ENCODE results near the gene CHURC1. TPM values are rescaled to one million over a fixed set of nuclear protein-coding genes. Genes with fewer than 3 reads are reported as not detected.

The CHURC1 gene
- total RNA-seq, 4 donors from 2014 or later: 50.9 to 93.8 (median 87.7) TPM

GRCh38 chr14:64868841-64869240 lies 45.4 kb upstream of the CHURC1 start:
- no peak overlapping the region for H3K27ac ChIP-seq
- WGBS: 23% methylated on average over 1 of the region's 1 CpG
- H3K4me1 ChIP-seq: no peaks in the 10 kb centered on the region
- no peaks in the 10 kb centered on the region for H3K9me3 ChIP-seq
- peaks cover 2% of the 10 kb centered on the region for H3K27me3 ChIP-seq
- H3K36me3 ChIP-seq: no peaks in the 10 kb centered on the region
- DNase-seq (ENCODE audit: low spot score in 2 of 2): no peak
- no peak overlapping the region for H3K4me3 ChIP-seq
- TF ChIP-seq POLR2AphosphoS5 (IDR thresholded peaks at IDR 0.05) (no peak), EP300 (IDR thresholded peaks at IDR 0.05) (no peak), POLR2A (IDR thresholded peaks at IDR 0.05) (no peak), CTCF (IDR thresholded peaks at IDR 0.05) (no peak)

GRCh38 chr14:64870160-64870559 lies 44.1 kb upstream of the CHURC1 start:
- DNase-seq (ENCODE audit: low spot score in 2 of 2): no peak
- Histone ChIP-seq H3K9me3 (no peaks in the 10 kb centered on the region), H3K4me1 (no peaks in the 10 kb centered on the region), H3K36me3 (no peaks in the 10 kb centered on the region), H3K27ac (no peak overlapping the region), H3K4me3 (no peak overlapping the region), H3K27me3 (peaks cover 2% of the 10 kb centered on the region)
- 61% methylated on average over 2 of the region's 2 CpGs for WGBS
- TF ChIP-seq POLR2AphosphoS5 (IDR thresholded peaks at IDR 0.05): no peak
- TF ChIP-seq POLR2A (IDR thresholded peaks at IDR 0.05): no peak
- no peak for TF ChIP-seq CTCF (IDR thresholded peaks at IDR 0.05)
- no peak for TF ChIP-seq EP300 (IDR thresholded peaks at IDR 0.05)

- TF ChIP-seq POLR2AphosphoS5 (IDR thresholded peaks at IDR 0.05): no peak
- TF ChIP-seq POLR2A (IDR thresholded peaks at IDR 0.05): no peak
- no peak for TF ChIP-seq EP300 (IDR thresholded peaks at IDR 0.05)
- no peak for TF ChIP-seq CTCF (IDR thresholded peaks at IDR 0.05)
- no peak overlapping the region for H3K4me3 ChIP-seq
- H3K27ac ChIP-seq: no peak overlapping the region
- DNase-seq (ENCODE audit: low spot score in 2 of 2): no peak
- 84% methylated on average over 2 of the region's 2 CpGs for WGBS
- no peaks in the 10 kb centered on the region for H3K36me3 ChIP-seq
- H3K4me1 ChIP-seq: no peaks in the 10 kb centered on the region
- no peaks in the 10 kb centered on the region for H3K9me3 ChIP-seq
- H3K27me3 ChIP-seq: peaks cover 2% of the 10 kb centered on the region
These were observed 42.9 kb upstream of the CHURC1 start for GRCh38 chr14:64871344-64871743.

GRCh38 chr14:64873506-64874219 lies 40.6 kb upstream of the CHURC1 start:
- TF ChIP-seq EP300 (IDR thresholded peaks at IDR 0.05) (no peak), CTCF (IDR thresholded peaks at IDR 0.05) (no peak), POLR2A (IDR thresholded peaks at IDR 0.05) (no peak), POLR2AphosphoS5 (IDR thresholded peaks at IDR 0.05) (no peak)
- Histone ChIP-seq H3K36me3 (no peaks in the 10 kb centered on the region), H3K9me3 (no peaks in the 10 kb centered on the region), H3K4me3 (no peak overlapping the region), H3K27ac (no peak overlapping the region), H3K27me3 (peaks cover 12% of the 10 kb centered on the region), H3K4me1 (no peaks in the 10 kb centered on the region)
- WGBS: 97% methylated on average over 3 of the region's 3 CpGs
- DNase-seq (ENCODE audit: low spot score in 2 of 2): no peak

GRCh38 chr14:64875350-64875749 lies 38.9 kb upstream of the CHURC1 start:
- Histone ChIP-seq H3K36me3 (no peaks in the 10 kb centered on the region), H3K4me1 (peaks cover 15% of the 10 kb centered on the region), H3K4me3 (no peak overlapping the region), H3K9me3 (no peaks in the 10 kb centered on the region), H3K27ac (no peak overlapping the region), H3K27me3 (peaks cover 27% of the 10 kb centered on the region)
- 60% methylated on average over 4 of the region's 4 CpGs for WGBS
- TF ChIP-seq POLR2AphosphoS5 (IDR thresholded peaks at IDR 0.05) (no peak), CTCF (IDR thresholded peaks at IDR 0.05) (no peak), EP300 (IDR thresholded peaks at IDR 0.05) (no peak), POLR2A (IDR thresholded peaks at IDR 0.05) (no peak)
- no peak for DNase-seq (ENCODE audit: low spot score in 2 of 2)
